ENCODE results near the gene SDK1. TPM values are rescaled to one million over a fixed set of nuclear protein-coding genes. Genes with fewer than 3 reads are reported as not detected.

Gene SDK1
- total RNA-seq, 2 experiments from 2014 or later: 0.19 to 0.36 TPM

DNA sequence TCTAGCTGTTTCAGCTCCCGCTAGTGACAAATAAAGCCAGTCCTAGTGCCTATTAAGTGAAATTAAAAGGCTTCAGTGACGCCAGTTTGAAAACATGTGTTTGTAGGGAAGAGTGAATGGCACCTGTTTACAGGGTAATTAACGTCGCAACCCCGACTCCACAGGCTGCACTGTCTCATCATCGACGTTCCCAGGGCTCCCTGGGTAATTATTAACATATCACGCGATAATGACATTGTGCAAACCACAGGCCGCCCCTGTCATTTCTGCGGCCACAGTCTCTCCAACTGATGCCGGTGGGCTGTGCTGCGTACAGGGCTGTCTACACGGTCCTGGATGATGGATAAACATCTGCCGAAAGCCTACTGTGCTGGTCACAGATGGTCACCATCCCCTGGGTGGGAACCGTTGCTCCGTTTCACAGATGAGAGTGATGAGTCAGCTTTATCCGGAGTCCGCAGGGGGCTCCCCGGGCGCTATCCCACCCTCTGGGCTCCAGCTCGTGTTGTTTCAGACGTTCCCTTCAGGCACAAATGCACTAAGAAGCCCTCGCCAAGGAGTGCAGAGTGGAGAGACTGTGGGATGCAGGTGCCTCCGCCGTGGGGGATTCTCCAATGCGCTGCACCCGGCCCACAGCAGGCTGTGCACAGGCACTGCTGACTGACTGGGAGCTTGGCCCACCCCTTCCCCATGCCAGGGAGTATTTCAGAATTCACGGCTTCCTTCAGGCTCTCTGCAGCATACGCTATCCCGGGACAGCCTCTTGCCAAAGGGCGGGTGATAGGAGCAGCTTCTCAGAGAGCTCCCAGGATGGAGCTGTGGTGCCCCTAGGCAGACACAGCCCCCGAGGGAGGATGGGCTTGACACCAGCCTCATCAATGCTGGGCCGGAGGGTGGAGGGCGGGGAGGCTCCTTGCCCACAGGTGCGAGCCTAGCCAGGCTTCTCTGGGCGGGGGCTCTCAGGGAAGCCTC lies 889.2 kb downstream of the SDK1 start:
- H3K4me3 ChIP-seq (ENCODE audit: low read depth, low read length, poor library complexity, severe bottlenecking): no peak overlapping the region
- POLR2A ChIA-PET: no interaction called here
- H3K79me2 ChIP-seq (ENCODE audit: insufficient read depth, low read depth, low read length): no peaks in the 10 kb centered on the region
- no peak for DNase-seq (ENCODE audit: low spot score)
- CTCF ChIA-PET (ENCODE audit: unreplicated experiment): no interaction called here
- intact Hi-C loops (cut with micrococcal nuclease; ENCODE audit: unreplicated experiment): no loop called here
- no peak overlapping the region for H2AFZ ChIP-seq (ENCODE audit: low read length)
- no TSS peak for BruUV-seq (replicated peaks)
- H3K36me3 ChIP-seq (ENCODE audit: insufficient read depth, low read length): no peaks in the 10 kb centered on the region
- H3K4me2 ChIP-seq (ENCODE audit: low read length): no peak overlapping the region
- TF ChIP-seq, protein P1, sequence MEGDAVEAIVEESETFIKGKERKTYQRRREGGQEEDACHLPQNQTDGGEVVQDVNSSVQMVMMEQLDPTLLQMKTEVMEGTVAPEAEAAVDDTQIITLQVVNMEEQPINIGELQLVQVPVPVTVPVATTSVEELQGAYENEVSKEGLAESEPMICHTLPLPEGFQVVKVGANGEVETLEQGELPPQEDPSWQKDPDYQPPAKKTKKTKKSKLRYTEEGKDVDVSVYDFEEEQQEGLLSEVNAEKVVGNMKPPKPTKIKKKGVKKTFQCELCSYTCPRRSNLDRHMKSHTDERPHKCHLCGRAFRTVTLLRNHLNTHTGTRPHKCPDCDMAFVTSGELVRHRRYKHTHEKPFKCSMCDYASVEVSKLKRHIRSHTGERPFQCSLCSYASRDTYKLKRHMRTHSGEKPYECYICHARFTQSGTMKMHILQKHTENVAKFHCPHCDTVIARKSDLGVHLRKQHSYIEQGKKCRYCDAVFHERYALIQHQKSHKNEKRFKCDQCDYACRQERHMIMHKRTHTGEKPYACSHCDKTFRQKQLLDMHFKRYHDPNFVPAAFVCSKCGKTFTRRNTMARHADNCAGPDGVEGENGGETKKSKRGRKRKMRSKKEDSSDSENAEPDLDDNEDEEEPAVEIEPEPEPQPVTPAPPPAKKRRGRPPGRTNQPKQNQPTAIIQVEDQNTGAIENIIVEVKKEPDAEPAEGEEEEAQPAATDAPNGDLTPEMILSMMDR (conservative IDR thresholded peaks at IDR 0.05; ENCODE audit: low read length): no peak
- no peak for TF ChIP-seq EZH2phosphoT487 (IDR thresholded peaks at IDR 0.05; ENCODE audit: borderline replicate concordance, low read depth, low read length)
- H4K20me1 ChIP-seq (ENCODE audit: insufficient read depth, low read length): no peaks in the 10 kb centered on the region
- H3K27ac ChIP-seq (ENCODE audit: low read depth, low read length, poor library complexity, severe bottlenecking): no peak overlapping the region
- H3K4me1 ChIP-seq (ENCODE audit: insufficient read depth, low read length, poor library complexity, severe bottlenecking): no peaks in the 10 kb centered on the region
- no peaks in the 10 kb centered on the region for H3K9me3 ChIP-seq (ENCODE audit: low read length)
- H3K9me2 ChIP-seq (ENCODE audit: insufficient read depth, low read length): no peaks in the 10 kb centered on the region

DNA sequence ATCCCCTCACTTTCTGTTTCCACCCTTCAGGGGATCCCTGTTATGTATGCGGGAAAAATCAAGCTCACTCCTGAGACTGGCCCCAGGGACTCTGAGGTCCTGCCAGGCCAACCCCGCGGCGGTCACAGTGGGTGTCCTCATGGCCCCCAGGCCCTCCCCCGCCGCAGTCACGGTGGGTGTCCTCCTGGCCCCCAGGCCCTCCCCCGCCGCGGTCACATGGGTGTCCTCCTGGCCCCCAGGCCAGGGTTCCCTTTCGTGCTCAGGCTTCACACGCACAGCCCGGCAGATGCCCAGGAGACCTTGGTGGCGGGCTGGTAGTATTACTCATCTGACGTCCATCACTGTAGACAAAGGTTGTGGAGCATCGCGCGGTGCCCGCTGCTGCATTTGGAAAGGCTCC lies 890.0 kb downstream of the SDK1 start:
- ChIA-PET POLR2A (no interaction called here), CTCF (ENCODE audit: unreplicated experiment) (no interaction called here)
- H3K36me3 ChIP-seq (ENCODE audit: insufficient read depth, low read length): no peaks in the 10 kb centered on the region
- no peak overlapping the region for H2AFZ ChIP-seq (ENCODE audit: low read length)
- H3K79me2 ChIP-seq (ENCODE audit: insufficient read depth, low read depth, low read length): no peaks in the 10 kb centered on the region
- DNase-seq (ENCODE audit: low spot score): no peak
- H3K4me3 ChIP-seq (ENCODE audit: low read depth, low read length, poor library complexity, severe bottlenecking): no peak overlapping the region
- H4K20me1 ChIP-seq (ENCODE audit: insufficient read depth, low read length): no peaks in the 10 kb centered on the region
- TF ChIP-seq EZH2phosphoT487 (IDR thresholded peaks at IDR 0.05; ENCODE audit: borderline replicate concordance, low read depth, low read length): no peak
- TF ChIP-seq, protein P1 (conservative IDR thresholded peaks at IDR 0.05; ENCODE audit: low read length): no peak
- no peaks in the 10 kb centered on the region for H3K4me1 ChIP-seq (ENCODE audit: insufficient read depth, low read length, poor library complexity, severe bottlenecking)
- H3K9me3 ChIP-seq (ENCODE audit: low read length): no peaks in the 10 kb centered on the region
- H3K9me2 ChIP-seq (ENCODE audit: insufficient read depth, low read length): no peaks in the 10 kb centered on the region
- intact Hi-C loops (cut with micrococcal nuclease; ENCODE audit: unreplicated experiment): no loop called here
- no peak overlapping the region for H3K4me2 ChIP-seq (ENCODE audit: low read length)
- no TSS peak for BruUV-seq (replicated peaks)
- H3K27ac ChIP-seq (ENCODE audit: low read depth, low read length, poor library complexity, severe bottlenecking): no peak overlapping the region

DNA sequence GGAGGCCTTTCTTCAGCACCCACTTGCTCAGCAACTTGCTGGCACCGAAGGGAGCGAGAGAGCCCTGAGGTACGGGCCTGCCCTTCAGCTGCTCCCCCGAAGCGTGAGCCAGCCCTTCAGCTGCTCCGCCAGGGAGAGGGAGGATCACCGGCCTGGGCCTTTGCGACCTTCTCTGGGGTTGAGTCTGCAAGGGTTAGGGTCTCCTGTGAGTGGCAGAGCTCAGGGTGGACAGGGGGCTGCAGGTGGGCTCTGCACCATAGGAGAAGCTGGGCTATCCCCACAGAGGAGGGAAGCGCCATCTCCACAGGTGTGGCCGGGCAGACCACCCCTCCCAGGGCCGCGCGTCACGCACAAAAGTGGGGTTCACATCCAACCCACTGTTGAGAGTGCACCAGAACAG lies 890.5 kb downstream of the SDK1 start:
- H3K4me2 ChIP-seq (ENCODE audit: low read length): no peak overlapping the region
- ChIA-PET POLR2A (no interaction called here), CTCF (ENCODE audit: unreplicated experiment) (no interaction called here)
- no peaks in the 10 kb centered on the region for H4K20me1 ChIP-seq (ENCODE audit: insufficient read depth, low read length)
- H3K4me3 ChIP-seq (ENCODE audit: low read depth, low read length, poor library complexity, severe bottlenecking): no peak overlapping the region
- no peaks in the 10 kb centered on the region for H3K36me3 ChIP-seq (ENCODE audit: insufficient read depth, low read length)
- intact Hi-C loops (cut with micrococcal nuclease; ENCODE audit: unreplicated experiment): no loop called here
- no peak overlapping the region for H2AFZ ChIP-seq (ENCODE audit: low read length)
- no peaks in the 10 kb centered on the region for H3K9me2 ChIP-seq (ENCODE audit: insufficient read depth, low read length)
- no peaks in the 10 kb centered on the region for H3K79me2 ChIP-seq (ENCODE audit: insufficient read depth, low read depth, low read length)
- DNase-seq (ENCODE audit: low spot score): no peak
- H3K4me1 ChIP-seq (ENCODE audit: insufficient read depth, low read length, poor library complexity, severe bottlenecking): no peaks in the 10 kb centered on the region
- H3K9me3 ChIP-seq (ENCODE audit: low read length): no peaks in the 10 kb centered on the region
- H3K27ac ChIP-seq (ENCODE audit: low read depth, low read length, poor library complexity, severe bottlenecking): no peak overlapping the region
- BruUV-seq (replicated peaks): no TSS peak
- TF ChIP-seq, protein P1 (conservative IDR thresholded peaks at IDR 0.05; ENCODE audit: low read length): no peak
- no peak for TF ChIP-seq EZH2phosphoT487 (IDR thresholded peaks at IDR 0.05; ENCODE audit: borderline replicate concordance, low read depth, low read length)

Measured in OCI-LY7 (cell line).